ENCODE data around the gene DLL1.

DLL1 gene

GRCh38 chr6:170281331-170282292, 9.3 kb downstream of the DLL1 start:
- DNase-seq = no peak

- no peak for DNase-seq
These were observed 10.2 kb downstream of the DLL1 start for GRCh38 chr6:170280689-170281045.

GRCh38 chr6:170279977-170280688, 10.7 kb downstream of the DLL1 start:
- DNase-seq = peak; percentile 98

GRCh38 chr6:170279426-170279825, 11.5 kb downstream of the DLL1 start:
- DNase-seq = no peak

GRCh38 chr6:170278743-170279094, 12.2 kb downstream of the DLL1 start:
- DNase-seq = no peak

GRCh38 chr6:170277893-170278742, 12.8 kb downstream of the DLL1 start:
- DNase-seq = no peak

GRCh38 chr6:170276369-170277057, 14.4 kb downstream of the DLL1 start:
- DNase-seq = no peak

GRCh38 chr6:170274713-170275560, 15.9 kb downstream of the DLL1 start:
- DNase-seq = no peak

- DNase-seq = no peak
These were observed 17.2 kb downstream of the DLL1 start for GRCh38 chr6:170273681-170274080.

- no peak for DNase-seq
These were observed 17.7 kb downstream of the DLL1 start for GRCh38 chr6:170273191-170273590.

GRCh38 chr6:170272341-170273065, 18.4 kb downstream of the DLL1 start:
- no peak for DNase-seq

GRCh38 chr6:170271771-170272314, 19.0 kb downstream of the DLL1 start:
- no peak for DNase-seq

GRCh38 chr6:170270984-170271593, 19.8 kb downstream of the DLL1 start:
- DNase-seq = no peak

GRCh38 chr6:170269846-170270541, 20.9 kb downstream of the DLL1 start:
- DNase-seq = peak; percentile 69

- peak; percentile 99 for DNase-seq
These were observed 21.6 kb downstream of the DLL1 start for GRCh38 chr6:170269151-170269845.

GRCh38 chr6:170268216-170269129, 22.4 kb downstream of the DLL1 start:
- peak; percentile 54 for DNase-seq

- DNase-seq = no peak
These were observed 23.2 kb downstream of the DLL1 start for GRCh38 chr6:170267688-170268087.
